Testis (tissue), 3 donors: Measurements from ENCODE around the gene STYX. TPM values are rescaled to one million over a fixed set of nuclear protein-coding genes. Genes with fewer than 3 reads are reported as not detected.

Experiments
- DNase-seq: peaks from one replicate; pipeline ENCODE4 v3.0.0-alpha.2; 2019
- H3K27ac ChIP-seq, 2 donors: fragments of 200-600 bp; sonication (generic); one replicate each; pipeline ENCODE4 v1.5.1; 2019
- H3K27me3 ChIP-seq: fragments of 200-600 bp; sonication (generic); one replicate; pipeline ENCODE4 v1.5.1; 2019
- H3K36me3 ChIP-seq: fragments of 200-600 bp; sonication (generic); one replicate; pipeline ENCODE4 v1.5.1; 2017; ENCODE audit warnings: low read depth; ENCODE audit errors: missing control alignments
- H3K4me1 ChIP-seq: fragments of 200-600 bp; sonication (generic); one replicate; pipeline ENCODE4 v1.5.1; 2019
- H3K4me3 ChIP-seq, 2 donors: fragments of 200-600 bp; sonication (generic); one replicate each; pipeline ENCODE4 v1.5.1; 2017 to 2019
- H3K9me3 ChIP-seq: fragments of 200-600 bp; sonication (generic); one replicate; pipeline ENCODE4 v1.5.1; 2017
- CTCF ChIP-seq, 3 experiments: fragments of 450-650 bp in 2 of 3; fragments of 200-600 bp in 1 of 3; sonication (generic) in 1 of 3; IDR thresholded peaks; one replicate each; pipeline ENCODE4 v1.5.1; 2016 to 2019; ENCODE audit warnings: antibody characterized with exemption in 3 of 3, mild to moderate bottlenecking in 2 of 3, moderate library complexity in 1 of 3
- POLR2A ChIP-seq: fragments of 450-650 bp; IDR thresholded peaks from one replicate; pipeline ENCODE4 v1.6.1; 2017; ENCODE audit warnings: antibody characterized with exemption, mild to moderate bottlenecking, moderate library complexity
- WGBS, 2 donors: methylation state at CpG; one replicate each; pipeline ENCODE4 v1.1.5; 2018; 5-methylcytosine and 5-hydroxymethylcytosine counted together
- intact Hi-C: fragments of 100-400 bp; cut with DNase I; formaldehyde crosslinking; loops from one replicate; pipeline ENCODE4 v1.15.1; 2023; ENCODE audit warnings: low total_unique reads
- polyA plus RNA-seq: library from polyadenylated mRNA; stranded (reverse); fragments of 350-450 nt; fragmentation: Illumina TruSeq; extraction: RNeasy Lipid Tissue Mini Kit (QIAGEN cat#74804); gene quantifications from one replicate; pipeline ENCODE4 v1.2.3, GENCODE V29; 2014; ENCODE audit warnings: low read depth, low replicate concordance; ENCODE audit not compliant: insufficient read depth
- total RNA-seq, 2 donors: library from RNA; depleted of rRNA; stranded (reverse); fragments of >200 nt; gene quantifications; one replicate each; pipeline ENCODE4 v1.2.3, GENCODE V29; 2016

The STYX gene
- total and polyA plus RNA-seq, 3 donors from 2014 or later: 19.5 to 26.5 (median 20.4) TPM

DNA sequence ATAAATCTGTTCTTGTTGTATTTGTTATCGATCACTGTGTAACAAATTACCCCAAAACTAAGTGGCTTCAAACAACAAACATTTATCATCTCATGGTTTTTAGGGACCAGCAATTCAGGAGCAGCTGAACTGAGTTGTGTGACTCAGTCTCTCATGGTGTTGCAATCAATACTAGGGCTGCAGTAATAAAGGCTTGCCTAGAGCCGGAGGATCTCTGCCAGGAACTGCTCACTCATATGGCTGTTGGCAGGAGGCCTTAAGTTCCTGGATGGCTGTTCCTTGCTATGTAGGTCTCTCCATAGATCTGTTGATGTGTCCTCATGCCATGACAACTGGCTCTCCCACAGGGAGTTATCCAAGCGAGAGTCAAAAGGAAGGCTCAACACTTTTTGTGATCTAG lies 26.7 kb upstream of the STYX start:
- peaks cover 10% of the 10 kb centered on the region for H3K4me1 ChIP-seq
- H3K36me3 ChIP-seq: no peaks in the 10 kb centered on the region
- H3K4me3 ChIP-seq: no peak overlapping the region
- intact Hi-C loops: no loop called here
- 82 to 83% methylated on average over 3 of the region's 3 CpGs for WGBS, 2 donors
- TF ChIP-seq POLR2A (no peak), CTCF (IDR thresholded peaks at IDR 0.05) (no peak)
- no peaks in the 10 kb centered on the region for H3K9me3 ChIP-seq
- no peak overlapping the region for H3K27ac ChIP-seq
- no peaks in the 10 kb centered on the region for H3K27me3 ChIP-seq
- DNase-seq: no peak

DNA sequence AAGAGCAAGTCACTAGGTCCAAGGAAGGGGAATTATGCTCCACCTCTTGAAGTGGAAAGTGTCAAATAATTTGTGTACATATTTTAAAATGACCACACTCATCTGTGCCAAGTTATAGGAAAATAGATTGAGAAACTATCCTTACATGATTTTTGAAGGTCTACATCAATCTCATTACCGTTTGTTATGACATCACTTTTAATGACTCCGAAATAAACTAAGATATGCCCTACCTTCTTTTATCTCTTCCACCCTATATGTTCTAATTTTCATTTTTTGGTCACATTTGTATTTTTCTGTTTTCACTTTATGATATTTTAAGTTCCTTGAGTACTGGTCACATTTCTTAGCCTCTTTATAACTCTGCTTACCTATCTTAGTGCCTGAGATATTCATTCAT lies 26.3 kb upstream of the STYX start:
- WGBS, 2 donors: 82 to 93% methylated on average over 2 of the region's 2 CpGs
- intact Hi-C loops: no loop called here

GRCh38 chr14:52706286-52706685 lies 23.7 kb upstream of the STYX start:
- H3K36me3 ChIP-seq: no peaks in the 10 kb centered on the region
- intact Hi-C loops: no loop called here
- WGBS, 2 donors: 59 to 71% methylated on average over 5 of the region's 5 CpGs
- H3K4me1 ChIP-seq: peaks cover 13% of the 10 kb centered on the region
- no peak for DNase-seq
- H3K27me3 ChIP-seq: no peaks in the 10 kb centered on the region
- no peaks in the 10 kb centered on the region for H3K9me3 ChIP-seq
- H3K4me3 ChIP-seq: peak overlapping the region; percentile 85 to 94
- TF ChIP-seq POLR2A (no peak), CTCF (IDR thresholded peaks at IDR 0.05) (no peak)
- H3K27ac ChIP-seq: peak overlapping the region; percentile 86 to 92

More for the DNA sequence above, 26.3 kb upstream of the STYX start:
- TF ChIP-seq CTCF (IDR thresholded peaks at IDR 0.05) (no peak), POLR2A (no peak)
- Histone ChIP-seq H3K9me3 (no peaks in the 10 kb centered on the region), H3K27me3 (no peaks in the 10 kb centered on the region), H3K4me1 (peaks cover 13% of the 10 kb centered on the region), H3K36me3 (no peaks in the 10 kb centered on the region), H3K4me3 (no peak overlapping the region), H3K27ac (no peak overlapping the region)
- no peak for DNase-seq

GRCh38 chr14:52706724-52707706 lies 23.0 kb upstream of the STYX start, which contains the start of gene PSMC6:
TSS of gene PSMC6 (plus strand) at chr14:52707200. CDS start at chr14:52707220, 20 bp downstream.
- intact Hi-C loops: no loop called here

More at GRCh38 chr14:52706724-52707706, 23.0 kb upstream of the STYX start, which contains the start of gene PSMC6:
- no peaks in the 10 kb centered on the region for H3K9me3 ChIP-seq
- H3K4me1 ChIP-seq: peaks cover 13% of the 10 kb centered on the region
- peak within 1 kb of the TSS; percentile 85 to 94 for H3K4me3 ChIP-seq
- no peaks in the 10 kb centered on the region for H3K36me3 ChIP-seq
- peak within 1 kb of the TSS; percentile 86 to 92 for H3K27ac ChIP-seq
- peak; percentile 98 for DNase-seq
- H3K27me3 ChIP-seq: no peaks in the 10 kb centered on the region
- WGBS, 2 donors: 0% methylated on average over 22 to 43 of the region's 43 CpGs
- TF ChIP-seq POLR2A (peak; percentile 33), CTCF (IDR thresholded peaks at IDR 0.05) (no peak)
